HCT116 (cell line): ENCODE results near the gene HNRNPH3. TPM values are rescaled to one million over a fixed set of nuclear protein-coding genes. Genes with fewer than 3 reads are reported as not detected.
A peak's percentile ranks its signal among the peaks of the same experiment; 100 is the strongest.

Source experiments
- ATAC-seq: fragments of 200-7000 bp; cut with Tn5 transposase; 2 replicates; pipeline ENCODE4 v1.9.1; 2020; ENCODE audit warnings: mild to moderate bottlenecking, moderate library complexity
- BruUV-seq: library from RNA; stranded (reverse); fragments of 400-500 nt; replicated peaks from 2 replicates; lab custom pipeline; 2021; lab: Mats Ljungman, UMichigan
- CTCF ChIA-PET: fragments of 300-600 bp; sonication (Branson Sonifier 250); formaldehyde crosslinking; loops from one replicate; lab custom pipeline; 2021; ENCODE audit warnings: antibody characterized with exemption; lab: Charles Lee
- POLR2A ChIA-PET: fragments of 300-600, 350-600 bp; sonication (Branson Sonifier 250); formaldehyde crosslinking; loops from one replicate; lab custom pipeline; 2021; ENCODE audit warnings: antibody characterized with exemption; lab: Charles Lee
- RAD21 ChIA-PET, 2 experiments: fragments of 300-600 bp; sonication (Branson Sonifier 250); formaldehyde crosslinking; loops; one replicate each; lab custom pipeline; 2023; ENCODE audit warnings: low total read pairs in 2 of 2; ENCODE audit not compliant: uncharacterized antibody in 2 of 2, unreplicated experiment in 2 of 2, low non-redundant PET in 1 of 2; lab: Charles Lee
- DNase-seq: peaks from one replicate; pipeline ENCODE4 v3.0.0-alpha.2; 2010; ENCODE audit warnings: low read depth, low spot score
- H2AFZ ChIP-seq: fragments of 200-600 bp; shearing (Covaris generic), sonication (generic); 2 replicates; pipeline ENCODE4 v1.6.1; 2017; ENCODE audit warnings: low read depth, mixed run types, mixed read lengths, antibody characterized with exemption, low read length; ENCODE audit not compliant: poor library complexity, severe bottlenecking
- H3K27ac ChIP-seq: 2 replicates; pipeline ENCODE4 v1.5.1; 2012; ENCODE audit warnings: low read depth, low read length
- H3K27me3 ChIP-seq: fragments of 200-600 bp; sonication (generic); 2 replicates; pipeline ENCODE4 v1.6.1; 2016; ENCODE audit warnings: mixed run types, low read length, mixed read lengths; ENCODE audit not compliant: insufficient read depth
- H3K36me3 ChIP-seq, 2 experiments: fragments of 200-500 bp in 1 of 2; fragments of 200-600 bp in 1 of 2; sonication (Bioruptor generic) in 1 of 2; sonication (generic) in 1 of 2; 2 replicates each; pipeline versions ENCODE4 v1.5.1 to v1.6.1; 2014 to 2016; ENCODE audit warnings: low read length in 2 of 2, inconsistent platforms in 1 of 2, mixed read lengths in 1 of 2, mixed run types in 1 of 2; ENCODE audit not compliant: insufficient read depth in 2 of 2, control insufficient read depth in 1 of 2
- H3K4me1 ChIP-seq, 2 experiments: fragments of 200-600 bp in 1 of 2; sonication (generic) in 1 of 2; 2 replicates each; pipeline versions ENCODE4 v1.5.1 to v1.6.1; 2012 to 2017; ENCODE audit warnings: low read length in 2 of 2, inconsistent platforms in 1 of 2, mild to moderate bottlenecking in 1 of 2, mixed read lengths in 1 of 2, mixed run types in 1 of 2, moderate library complexity in 1 of 2; ENCODE audit not compliant: insufficient read depth in 2 of 2, control insufficient read depth in 1 of 2
- H3K4me2 ChIP-seq: fragments of 200-600 bp; sonication (generic); 2 replicates; pipeline ENCODE4 v1.6.1; 2017; ENCODE audit warnings: mixed run types, low read length, mixed read lengths
- H3K4me3 ChIP-seq, 2 experiments: fragments of 200-600 bp in 1 of 2; sonication (generic) in 1 of 2; replicated peaks in 1 of 2; 2 replicates each; pipeline ENCODE4 v1.5.1; 2011 to 2016; ENCODE audit warnings: low read length in 2 of 2, control low read depth in 1 of 2, low read depth in 1 of 2, mild to moderate bottlenecking in 1 of 2, mixed read lengths in 1 of 2, mixed run types in 1 of 2
- H3K79me2 ChIP-seq: fragments of 200-600 bp; sonication (generic); 2 replicates; pipeline ENCODE4 v1.6.1; 2017; ENCODE audit warnings: mild to moderate bottlenecking, mixed run types, low read length, moderate library complexity, mixed read lengths; ENCODE audit not compliant: insufficient read depth
- H3K9ac ChIP-seq: fragments of 200-600 bp; sonication (generic); 2 replicates; pipeline ENCODE4 v1.6.1; 2016; ENCODE audit warnings: low read length, mixed read lengths
- H3K9me2 ChIP-seq: fragments of 200-600 bp; sonication (generic), shearing (Covaris generic); 2 replicates; pipeline ENCODE4 v1.6.1; 2017; ENCODE audit warnings: mixed run types, mild to moderate bottlenecking, moderate library complexity; ENCODE audit not compliant: insufficient read depth
- H3K9me3 ChIP-seq, 2 experiments: fragments of 200-500 bp in 1 of 2; fragments of 200-600 bp in 1 of 2; sonication (Bioruptor generic) in 1 of 2; sonication (generic) in 1 of 2; 2 replicates each; pipeline ENCODE4 v1.6.1; 2014 to 2017; ENCODE audit warnings: low read length in 2 of 2, mixed read lengths in 2 of 2, inconsistent platforms in 1 of 2, low read depth in 1 of 2, mild to moderate bottlenecking in 1 of 2, mixed run types in 1 of 2, moderate library complexity in 1 of 2; ENCODE audit not compliant: control insufficient read depth in 1 of 2, insufficient read depth in 1 of 2
- H4K20me1 ChIP-seq: fragments of 200-600 bp; sonication (generic), shearing (Covaris generic); 2 replicates; pipeline ENCODE4 v1.6.1; 2017; ENCODE audit warnings: mixed run types, mild to moderate bottlenecking, moderate library complexity; ENCODE audit not compliant: insufficient read depth
- ATF3 ChIP-seq: IDR thresholded peaks from 2 replicates; pipeline ENCODE4 v1.6.1; 2012
- CBX3 ChIP-seq: IDR thresholded peaks from 2 replicates; pipeline ENCODE4 v1.6.1; 2012; ENCODE audit warnings: low read depth
- FOSL1 ChIP-seq: IDR thresholded peaks from 2 replicates; pipeline ENCODE4 v1.6.1; 2012; ENCODE audit warnings: low read depth
- POLR2A ChIP-seq: IDR thresholded peaks from 2 replicates; pipeline ENCODE4 v1.7.0; 2011; ENCODE audit warnings: borderline replicate concordance; ENCODE audit not compliant: insufficient read depth, insufficient read length; ENCODE audit errors: extremely low read depth
- POLR2AphosphoS5 ChIP-seq: IDR thresholded peaks from 2 replicates; pipeline ENCODE4 v1.6.1; 2011; ENCODE audit warnings: mild to moderate bottlenecking, low read depth, low read length, moderate library complexity
- SIN3A ChIP-seq: IDR thresholded peaks from 2 replicates; pipeline ENCODE4 v1.6.1; 2012; ENCODE audit warnings: low read depth
- TCF7L2 ChIP-seq: IDR thresholded peaks from 2 replicates; pipeline ENCODE4 v1.7.0; 2011; ENCODE audit warnings: borderline replicate concordance, inconsistent platforms; ENCODE audit not compliant: insufficient read depth, insufficient read length; ENCODE audit errors: extremely low read depth
- YY1 ChIP-seq: IDR thresholded peaks from 2 replicates; pipeline ENCODE4 v1.6.1; 2011; ENCODE audit warnings: low read length, low read depth, moderate library complexity, mild to moderate bottlenecking; ENCODE audit not compliant: insufficient replicate concordance; ENCODE audit errors: extremely low read depth
- intact Hi-C: fragments of 100-400 bp; cut with micrococcal nuclease; formaldehyde crosslinking; loops from 2 replicates; pipeline ENCODE4 v1.10.0; 2022
- total RNA-seq: library from RNA; stranded (reverse); gene quantifications from one replicate; pipeline ENCODE4 v1.2.1, GENCODE V29; 2021; ENCODE audit not compliant: unreplicated experiment
- TF ChIP-seq, protein P1 (sequence below), 3 experiments: fragments of 200-600 bp in 1 of 3; sonication (generic) in 1 of 3; IDR thresholded peaks in 2 of 3; conservative IDR thresholded peaks in 1 of 3; 2 replicates each; pipeline ENCODE4 v1.5.1; 2012 to 2017; ENCODE audit warnings: low read depth in 2 of 3, low read length in 2 of 3, antibody characterized with exemption in 1 of 3, borderline replicate concordance in 1 of 3, control low read depth in 1 of 3, mild to moderate bottlenecking in 1 of 3, mixed read lengths in 1 of 3, mixed run types in 1 of 3, moderate library complexity in 1 of 3; ENCODE audit not compliant: insufficient read depth in 1 of 3
- TF ChIP-seq, protein P2 (sequence below): IDR thresholded peaks from 2 replicates; pipeline ENCODE4 v1.6.1; 2012; ENCODE audit warnings: low read depth

The HNRNPH3 gene
- total RNA-seq, 1 experiment from 2014 or later = 126 TPM

DNA sequence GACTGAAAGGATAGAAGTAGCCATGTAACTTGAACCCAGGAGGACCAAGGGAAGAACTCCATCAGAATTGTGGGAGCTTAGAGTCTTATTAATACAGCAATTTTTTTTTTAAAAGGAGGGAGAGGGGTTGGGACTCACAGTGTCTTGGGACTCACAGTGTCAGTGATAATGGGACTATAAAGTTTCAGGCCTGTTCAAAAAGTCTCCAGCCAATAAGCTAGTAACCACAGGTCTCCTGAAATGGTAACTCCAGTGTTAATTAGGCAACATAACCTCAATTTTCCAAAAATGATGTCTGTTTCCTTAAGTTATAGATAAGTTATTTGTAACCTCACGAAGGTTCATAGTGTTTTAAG lies 2.4 kb upstream of the HNRNPH3 start:
- H3K9me2 ChIP-seq = no peaks in the 10 kb centered on the region
- ChIA-PET RAD21 (interaction anchor here in 1 of 2 experiments (0.6 kb wide), 1 partner anchor 476 kb away, joined by 3 read pairs; no protein-coding TSS in a partner anchor), POLR2A (no interaction called here), CTCF (interaction anchor here (1.7 kb wide), 1 partner anchor 541 kb away, joined by 4 read pairs; no protein-coding TSS in a partner anchor)
- ATAC-seq (no peak), DNase-seq (no peak)
- no peaks in the 10 kb centered on the region for H3K9me3 ChIP-seq
- peaks cover 26% of the 10 kb centered on the region for H3K79me2 ChIP-seq
- H3K4me3 ChIP-seq = no peak overlapping the region
- H3K9ac ChIP-seq = 0 out of 2 replicates have a peak overlapping the region, but pooled peaks have one; percentile 0
- peak overlapping the region; percentile 46 for H3K4me2 ChIP-seq
- H4K20me1 ChIP-seq = peaks cover 18% of the 10 kb centered on the region; the same call in 1 of the 2 replicates
- H3K27me3 ChIP-seq = no peaks in the 10 kb centered on the region
- H3K27ac ChIP-seq = no peak overlapping the region
- peaks cover 30 to 47% of the 10 kb centered on the region in 2 experiments for H3K4me1 ChIP-seq
- TF ChIP-seq YY1 = no peak
- TF ChIP-seq FOSL1 = no peak
- BruUV-seq = no TSS peak
- H3K36me3 ChIP-seq = peaks cover 0 to 8% of the 10 kb centered on the region in 2 experiments; a peak in 2 of 4 replicates
- H2AFZ ChIP-seq = no peak overlapping the region
- intact Hi-C loops = no loop called here

DNA sequence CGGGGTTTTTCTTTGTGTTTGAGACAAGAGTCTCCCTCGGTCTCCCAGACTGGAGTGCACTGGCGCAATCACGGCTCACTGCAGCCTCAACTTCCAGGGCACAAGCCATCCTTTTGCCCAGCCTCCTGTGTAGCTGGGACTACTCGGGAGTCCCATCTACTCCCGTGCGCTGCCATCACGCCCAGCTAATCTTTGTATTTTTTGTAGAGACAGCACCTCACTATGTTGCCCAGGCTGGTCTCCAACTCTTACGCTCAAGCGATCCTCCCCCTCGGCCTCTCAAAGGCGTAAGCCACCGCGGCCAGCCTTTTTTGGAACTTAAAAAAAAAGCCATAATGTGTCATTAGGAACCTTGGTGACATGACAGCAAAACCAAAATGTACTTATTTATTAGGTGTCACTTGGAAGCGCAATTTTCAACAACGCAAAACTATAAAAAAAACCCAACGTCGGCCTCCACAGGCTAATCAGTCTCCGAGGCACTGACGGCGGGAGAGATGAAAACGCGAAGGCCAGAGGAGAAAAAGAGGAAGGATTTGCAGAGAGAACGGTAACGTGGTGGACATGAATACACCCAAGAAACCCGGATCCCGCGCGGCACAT lies 911 bp upstream of the HNRNPH3 start:
- peak overlapping the region; percentile 85 for H3K27ac ChIP-seq
- TF ChIP-seq, protein P1, sequence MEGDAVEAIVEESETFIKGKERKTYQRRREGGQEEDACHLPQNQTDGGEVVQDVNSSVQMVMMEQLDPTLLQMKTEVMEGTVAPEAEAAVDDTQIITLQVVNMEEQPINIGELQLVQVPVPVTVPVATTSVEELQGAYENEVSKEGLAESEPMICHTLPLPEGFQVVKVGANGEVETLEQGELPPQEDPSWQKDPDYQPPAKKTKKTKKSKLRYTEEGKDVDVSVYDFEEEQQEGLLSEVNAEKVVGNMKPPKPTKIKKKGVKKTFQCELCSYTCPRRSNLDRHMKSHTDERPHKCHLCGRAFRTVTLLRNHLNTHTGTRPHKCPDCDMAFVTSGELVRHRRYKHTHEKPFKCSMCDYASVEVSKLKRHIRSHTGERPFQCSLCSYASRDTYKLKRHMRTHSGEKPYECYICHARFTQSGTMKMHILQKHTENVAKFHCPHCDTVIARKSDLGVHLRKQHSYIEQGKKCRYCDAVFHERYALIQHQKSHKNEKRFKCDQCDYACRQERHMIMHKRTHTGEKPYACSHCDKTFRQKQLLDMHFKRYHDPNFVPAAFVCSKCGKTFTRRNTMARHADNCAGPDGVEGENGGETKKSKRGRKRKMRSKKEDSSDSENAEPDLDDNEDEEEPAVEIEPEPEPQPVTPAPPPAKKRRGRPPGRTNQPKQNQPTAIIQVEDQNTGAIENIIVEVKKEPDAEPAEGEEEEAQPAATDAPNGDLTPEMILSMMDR (IDR thresholded peaks at IDR 0.05 in 2 of 3, conservative IDR thresholded peaks at IDR 0.05 in 1 of 3; ENCODE audit: borderline replicate concordance in 1 of 3, insufficient read depth in 1 of 3, low read depth in 2 of 3, low read length in 2 of 3) = no peak
- TF ChIP-seq, protein P2, sequence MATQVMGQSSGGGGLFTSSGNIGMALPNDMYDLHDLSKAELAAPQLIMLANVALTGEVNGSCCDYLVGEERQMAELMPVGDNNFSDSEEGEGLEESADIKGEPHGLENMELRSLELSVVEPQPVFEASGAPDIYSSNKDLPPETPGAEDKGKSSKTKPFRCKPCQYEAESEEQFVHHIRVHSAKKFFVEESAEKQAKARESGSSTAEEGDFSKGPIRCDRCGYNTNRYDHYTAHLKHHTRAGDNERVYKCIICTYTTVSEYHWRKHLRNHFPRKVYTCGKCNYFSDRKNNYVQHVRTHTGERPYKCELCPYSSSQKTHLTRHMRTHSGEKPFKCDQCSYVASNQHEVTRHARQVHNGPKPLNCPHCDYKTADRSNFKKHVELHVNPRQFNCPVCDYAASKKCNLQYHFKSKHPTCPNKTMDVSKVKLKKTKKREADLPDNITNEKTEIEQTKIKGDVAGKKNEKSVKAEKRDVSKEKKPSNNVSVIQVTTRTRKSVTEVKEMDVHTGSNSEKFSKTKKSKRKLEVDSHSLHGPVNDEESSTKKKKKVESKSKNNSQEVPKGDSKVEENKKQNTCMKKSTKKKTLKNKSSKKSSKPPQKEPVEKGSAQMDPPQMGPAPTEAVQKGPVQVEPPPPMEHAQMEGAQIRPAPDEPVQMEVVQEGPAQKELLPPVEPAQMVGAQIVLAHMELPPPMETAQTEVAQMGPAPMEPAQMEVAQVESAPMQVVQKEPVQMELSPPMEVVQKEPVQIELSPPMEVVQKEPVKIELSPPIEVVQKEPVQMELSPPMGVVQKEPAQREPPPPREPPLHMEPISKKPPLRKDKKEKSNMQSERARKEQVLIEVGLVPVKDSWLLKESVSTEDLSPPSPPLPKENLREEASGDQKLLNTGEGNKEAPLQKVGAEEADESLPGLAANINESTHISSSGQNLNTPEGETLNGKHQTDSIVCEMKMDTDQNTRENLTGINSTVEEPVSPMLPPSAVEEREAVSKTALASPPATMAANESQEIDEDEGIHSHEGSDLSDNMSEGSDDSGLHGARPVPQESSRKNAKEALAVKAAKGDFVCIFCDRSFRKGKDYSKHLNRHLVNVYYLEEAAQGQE = no peak
- TF ChIP-seq POLR2AphosphoS5 (no peak), TCF7L2 (no peak), ATF3 (no peak), POLR2A (no peak), SIN3A (no peak), CBX3 (no peak)
- H3K4me1 ChIP-seq = peaks cover 38 to 48% of the 10 kb centered on the region in 2 experiments
- peaks cover 3 to 9% of the 10 kb centered on the region in 2 experiments; a peak in 2 of 4 replicates for H3K36me3 ChIP-seq
- ATAC-seq (no peak), DNase-seq (no peak)
- intact Hi-C loops = loop anchor here (10.0 kb wide), 1 partner anchor 476 kb away; no protein-coding TSS in a partner anchor
- H2AFZ ChIP-seq = no peak overlapping the region
- RAD21 ChIA-PET = no interaction called here
- POLR2A ChIA-PET = interaction anchor here (1.1 to 1.8 kb wide), 4 partner anchors 8 to 16 kb away, joined by 7 to 11 read pairs (median 8); no protein-coding TSS in a partner anchor
- peaks cover 41% of the 10 kb centered on the region for H3K79me2 ChIP-seq
- peaks cover 31% of the 10 kb centered on the region; the same call in 1 of the 2 replicates for H4K20me1 ChIP-seq
- BruUV-seq = no TSS peak
- CTCF ChIA-PET = no interaction called here
- H3K27me3 ChIP-seq = no peaks in the 10 kb centered on the region
- H3K4me2 ChIP-seq = peak overlapping the region; percentile 94
- no peaks in the 10 kb centered on the region for H3K9me3 ChIP-seq
- H3K9ac ChIP-seq = peak overlapping the region; percentile 96
- no peaks in the 10 kb centered on the region for H3K9me2 ChIP-seq
- H3K4me3 ChIP-seq = peak overlapping the region; percentile 89 to 90
